B cell (primary cell): ENCODE measurements around the gene SLC35A3.
"Not testable (repeated sequence)": the region's sequence is repeated elsewhere in the genome, so short reads cannot be mapped to it uniquely, and the experiment has no call there.

ENCODE experiments used
- EZH2 ChIP-seq: IDR thresholded peaks from 2 replicates; pipeline ENCODE4 v1.6.1; 2012; ENCODE audit warnings: borderline replicate concordance, low read depth, mild to moderate bottlenecking, moderate library complexity, low read length; ENCODE audit not compliant: insufficient read depth, poor library complexity, severe bottlenecking
- TF ChIP-seq, protein P1 (sequence below): fragments of 200-600 bp; IDR thresholded peaks from one replicate; pipeline ENCODE4 v1.8.0; 2022; ENCODE audit warnings: antibody characterized with exemption, mild to moderate bottlenecking

DNA sequence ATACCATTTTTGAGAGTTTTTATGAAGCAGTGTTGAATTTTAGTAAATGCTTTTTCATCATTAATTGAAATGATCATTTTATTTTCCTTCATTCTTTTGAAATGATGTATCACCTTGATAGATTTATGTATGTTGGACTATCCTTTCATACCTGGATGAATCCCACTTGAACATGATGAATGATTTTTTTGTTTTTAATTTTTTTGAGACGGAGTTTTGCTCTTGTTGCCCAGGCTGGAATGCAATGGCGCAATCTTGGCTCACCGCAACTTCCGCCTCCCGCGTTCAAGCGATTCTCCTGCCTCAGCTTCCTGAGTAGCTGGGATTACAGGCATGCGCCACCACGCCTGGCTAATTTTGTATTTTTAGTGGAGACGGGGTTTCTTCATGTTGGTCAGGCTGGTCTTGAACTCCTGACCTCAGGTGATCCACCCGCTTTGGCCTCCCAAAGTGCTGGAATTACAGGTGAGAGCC is 77.5 kb downstream of the SLC35A3 start:
- TF ChIP-seq, protein P1, sequence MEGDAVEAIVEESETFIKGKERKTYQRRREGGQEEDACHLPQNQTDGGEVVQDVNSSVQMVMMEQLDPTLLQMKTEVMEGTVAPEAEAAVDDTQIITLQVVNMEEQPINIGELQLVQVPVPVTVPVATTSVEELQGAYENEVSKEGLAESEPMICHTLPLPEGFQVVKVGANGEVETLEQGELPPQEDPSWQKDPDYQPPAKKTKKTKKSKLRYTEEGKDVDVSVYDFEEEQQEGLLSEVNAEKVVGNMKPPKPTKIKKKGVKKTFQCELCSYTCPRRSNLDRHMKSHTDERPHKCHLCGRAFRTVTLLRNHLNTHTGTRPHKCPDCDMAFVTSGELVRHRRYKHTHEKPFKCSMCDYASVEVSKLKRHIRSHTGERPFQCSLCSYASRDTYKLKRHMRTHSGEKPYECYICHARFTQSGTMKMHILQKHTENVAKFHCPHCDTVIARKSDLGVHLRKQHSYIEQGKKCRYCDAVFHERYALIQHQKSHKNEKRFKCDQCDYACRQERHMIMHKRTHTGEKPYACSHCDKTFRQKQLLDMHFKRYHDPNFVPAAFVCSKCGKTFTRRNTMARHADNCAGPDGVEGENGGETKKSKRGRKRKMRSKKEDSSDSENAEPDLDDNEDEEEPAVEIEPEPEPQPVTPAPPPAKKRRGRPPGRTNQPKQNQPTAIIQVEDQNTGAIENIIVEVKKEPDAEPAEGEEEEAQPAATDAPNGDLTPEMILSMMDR: not testable (repeated sequence)
- TF ChIP-seq EZH2: not testable (repeated sequence)
